SK-N-SH (cell line): ENCODE results near the gene ERC2.

Experiments
- CHD2 ChIP-seq: fragments of 150-350 bp; IDR thresholded peaks from 2 replicates; pipeline ENCODE4 v1.6.1; 2018; ENCODE audit warnings: low read length; ENCODE audit not compliant: partially characterized antibody
- CTCF ChIP-seq: fragments of 200-600 bp; sonication (generic); IDR thresholded peaks from 2 replicates; pipeline ENCODE4 v1.6.1; 2017; ENCODE audit warnings: antibody characterized with exemption, mild to moderate bottlenecking, moderate library complexity
- JUND ChIP-seq: IDR thresholded peaks from 2 replicates; pipeline ENCODE4 v1.4.0; 2012
- REST ChIP-seq: IDR thresholded peaks from 2 replicates; pipeline ENCODE4 v1.6.1; 2012; ENCODE audit warnings: mild to moderate bottlenecking, low read depth, low read length, moderate library complexity

GRCh38 chr3:56251343-56251945 is 216.8 kb downstream of the ERC2 start:
- TF ChIP-seq CTCF (peak; percentile 93), REST (no peak), JUND (no peak), CHD2 (no peak)
